ENCODE measurements around the gene UBASH3A. TPM values are rescaled to one million over a fixed set of nuclear protein-coding genes. Genes with fewer than 3 reads are reported as not detected.

UBASH3A gene
- total RNA-seq, 2 donors from 2014 or later: 0.93 to 1.5 TPM

DNA sequence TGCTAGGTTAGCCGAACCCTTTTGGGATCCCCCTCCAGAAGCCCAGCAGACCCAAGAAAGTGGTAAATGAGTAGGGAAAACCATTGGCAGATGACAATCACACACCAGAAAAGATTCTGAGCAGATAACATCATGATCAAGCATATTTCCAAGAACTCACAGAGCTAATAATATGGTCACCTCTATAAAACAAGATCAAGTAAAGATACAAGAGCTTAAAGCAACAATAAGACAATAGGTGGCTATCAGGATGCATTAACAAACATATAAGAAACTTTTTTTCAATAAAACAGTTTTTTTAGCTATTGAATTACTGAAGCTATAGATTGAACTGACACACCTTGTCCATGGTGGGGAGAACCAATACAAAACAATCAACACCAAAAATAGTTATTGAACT is 29.0 kb downstream of the UBASH3A start:
- H3K9ac ChIP-seq (ENCODE audit: low read depth in 2 of 2, low read length in 2 of 2): no peak overlapping the region
- DNase-seq: no peak
- no peaks in the 10 kb centered on the region for H3K27me3 ChIP-seq
- H3K36me3 ChIP-seq: no peaks in the 10 kb centered on the region
- no peak overlapping the region for H3K27ac ChIP-seq
- no peak for TF ChIP-seq CTCF (IDR thresholded peaks at IDR 0.05)
- H3K9me3 ChIP-seq: peaks cover 3% of the 10 kb centered on the region
- H3K4me3 ChIP-seq: no peak overlapping the region
- no peaks in the 10 kb centered on the region for H3K4me1 ChIP-seq
- intact Hi-C loops (cut with DNase I): no loop called here

DNA sequence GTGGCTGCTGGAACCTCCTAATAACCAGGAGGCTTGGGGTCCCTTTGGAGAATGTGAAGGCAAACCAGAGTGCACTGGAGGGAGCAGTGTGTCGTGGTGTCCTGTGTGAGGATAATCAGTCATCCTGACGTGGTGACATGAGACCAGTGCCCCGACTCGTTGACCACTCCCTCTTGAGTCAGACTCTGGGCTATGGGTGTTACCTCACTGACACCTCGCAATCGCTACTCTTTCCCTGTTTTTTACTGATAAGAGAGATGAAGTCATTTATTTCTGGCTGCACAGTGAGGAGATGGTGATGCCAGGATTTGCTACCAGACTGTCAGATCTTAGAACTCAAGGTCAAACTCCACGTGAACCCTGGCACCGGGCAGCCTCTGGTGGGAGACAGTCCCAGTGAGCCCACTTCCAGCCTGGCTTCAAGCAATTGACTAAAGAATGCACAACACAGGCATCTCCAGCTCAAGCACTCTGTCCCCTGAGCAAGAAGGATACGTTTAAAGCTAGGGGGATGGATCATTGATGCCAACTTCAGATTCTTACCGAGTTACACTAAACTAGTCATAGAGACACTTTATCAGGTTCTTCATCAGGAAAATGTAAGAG is 30.3 kb downstream of the UBASH3A start:
- intact Hi-C loops (cut with DNase I): no loop called here
- no peak overlapping the region for H3K9ac ChIP-seq (ENCODE audit: low read depth in 2 of 2, low read length in 2 of 2)
- DNase-seq: peak; percentile 67
- H3K36me3 ChIP-seq: no peaks in the 10 kb centered on the region
- no peaks in the 10 kb centered on the region for H3K27me3 ChIP-seq
- H3K4me1 ChIP-seq: no peaks in the 10 kb centered on the region
- TF ChIP-seq CTCF (IDR thresholded peaks at IDR 0.05): no peak
- no peak overlapping the region for H3K4me3 ChIP-seq
- H3K9me3 ChIP-seq: peaks cover 3% of the 10 kb centered on the region
- H3K27ac ChIP-seq: no peak overlapping the region

DNA sequence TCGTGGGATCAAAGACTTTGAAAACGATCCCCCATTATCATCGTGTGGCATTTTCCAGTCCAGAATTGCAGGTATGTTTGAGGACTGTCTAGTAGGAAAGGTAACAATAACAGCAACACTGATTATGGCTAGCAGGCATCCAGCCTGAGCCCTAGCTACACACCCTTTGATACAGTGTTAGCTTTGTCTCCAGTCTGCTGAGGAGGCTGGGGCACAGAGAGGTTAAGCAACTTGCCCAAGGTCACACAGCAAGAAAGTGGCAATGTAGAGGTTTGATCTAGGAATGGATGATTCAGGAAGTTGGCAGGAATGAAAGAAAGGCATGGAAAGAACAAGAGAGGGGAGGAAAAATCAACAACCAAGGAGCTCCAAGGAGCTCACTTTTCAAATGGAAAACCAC is 31.2 kb downstream of the UBASH3A start:
- Histone ChIP-seq H3K4me1 (no peaks in the 10 kb centered on the region), H3K27ac (no peak overlapping the region), H3K27me3 (no peaks in the 10 kb centered on the region), H3K36me3 (no peaks in the 10 kb centered on the region), H3K9me3 (peaks cover 3% of the 10 kb centered on the region), H3K4me3 (no peak overlapping the region), H3K9ac (ENCODE audit: low read depth in 2 of 2, low read length in 2 of 2) (no peak overlapping the region)
- DNase-seq: no peak
- intact Hi-C loops (cut with DNase I): no loop called here
- no peak for TF ChIP-seq CTCF (IDR thresholded peaks at IDR 0.05)

- no peak overlapping the region for H3K4me3 ChIP-seq
- no peak for DNase-seq
- H3K9me3 ChIP-seq: peaks cover 3% of the 10 kb centered on the region
- no peaks in the 10 kb centered on the region for H3K4me1 ChIP-seq
- intact Hi-C loops (cut with DNase I): no loop called here
- H3K36me3 ChIP-seq: no peaks in the 10 kb centered on the region
- H3K27me3 ChIP-seq: no peaks in the 10 kb centered on the region
- no peak overlapping the region for H3K27ac ChIP-seq
- TF ChIP-seq CTCF (IDR thresholded peaks at IDR 0.05): no peak
- H3K9ac ChIP-seq (ENCODE audit: low read depth in 2 of 2, low read length in 2 of 2): no peak overlapping the region
Measured at GRCh38 chr21:42435401-42435800, 31.7 kb downstream of the UBASH3A start.

- intact Hi-C loops (cut with DNase I): no loop called here
Measured at GRCh38 chr21:42435833-42436232, 32.1 kb downstream of the UBASH3A start.

More at GRCh38 chr21:42435833-42436232, 32.1 kb downstream of the UBASH3A start:
- H3K9ac ChIP-seq (ENCODE audit: low read depth in 2 of 2, low read length in 2 of 2): no peak overlapping the region
- H3K4me3 ChIP-seq: no peak overlapping the region
- no peak for TF ChIP-seq CTCF (IDR thresholded peaks at IDR 0.05)
- no peaks in the 10 kb centered on the region for H3K27me3 ChIP-seq
- no peaks in the 10 kb centered on the region for H3K36me3 ChIP-seq
- H3K27ac ChIP-seq: no peak overlapping the region
- H3K9me3 ChIP-seq: peaks cover 3% of the 10 kb centered on the region
- no peaks in the 10 kb centered on the region for H3K4me1 ChIP-seq
- DNase-seq: no peak
